GM18520 (cell line): ENCODE measurements around the gene LMOD2.
A peak's percentile ranks its signal among the peaks of the same experiment; 100 is the strongest.
"Not testable (repeated sequence)": the region's sequence is repeated elsewhere in the genome, so short reads cannot be mapped to it uniquely, and the experiment has no call there.

ENCODE experiments used
- ATAC-seq: cut with Tn5 transposase; IDR thresholded peaks from one replicate; pipeline ENCODE4 v1.9.1; 2021; ENCODE audit not compliant: unreplicated experiment

Gene LMOD2, protein sequence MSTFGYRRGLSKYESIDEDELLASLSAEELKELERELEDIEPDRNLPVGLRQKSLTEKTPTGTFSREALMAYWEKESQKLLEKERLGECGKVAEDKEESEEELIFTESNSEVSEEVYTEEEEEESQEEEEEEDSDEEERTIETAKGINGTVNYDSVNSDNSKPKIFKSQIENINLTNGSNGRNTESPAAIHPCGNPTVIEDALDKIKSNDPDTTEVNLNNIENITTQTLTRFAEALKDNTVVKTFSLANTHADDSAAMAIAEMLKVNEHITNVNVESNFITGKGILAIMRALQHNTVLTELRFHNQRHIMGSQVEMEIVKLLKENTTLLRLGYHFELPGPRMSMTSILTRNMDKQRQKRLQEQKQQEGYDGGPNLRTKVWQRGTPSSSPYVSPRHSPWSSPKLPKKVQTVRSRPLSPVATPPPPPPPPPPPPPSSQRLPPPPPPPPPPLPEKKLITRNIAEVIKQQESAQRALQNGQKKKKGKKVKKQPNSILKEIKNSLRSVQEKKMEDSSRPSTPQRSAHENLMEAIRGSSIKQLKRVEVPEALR

DNA sequence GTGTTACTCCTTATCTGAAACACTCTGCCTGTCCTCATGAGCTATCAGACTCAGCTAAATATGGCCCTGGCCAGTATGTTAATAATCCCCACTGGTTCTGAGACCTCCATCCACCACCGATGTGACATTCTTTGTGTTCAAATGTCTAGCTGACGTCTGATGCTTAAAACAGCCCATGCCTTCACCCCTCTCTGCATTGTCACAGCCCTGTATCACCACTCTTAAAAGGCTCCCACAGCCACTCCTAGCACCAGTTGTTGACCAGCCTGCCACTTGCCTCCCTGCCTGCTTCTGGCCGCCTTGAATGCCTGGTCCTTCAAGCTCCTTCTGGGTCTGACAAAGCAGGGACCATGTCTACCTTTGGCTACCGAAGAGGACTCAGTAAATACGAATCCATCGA, at the start of gene LMOD2:
TSS of gene LMOD2 (plus strand) at position 253 of the 400 bp plus-strand sequence. CDS start at position 351, 98 bp downstream.
- no peak for ATAC-seq

DNA sequence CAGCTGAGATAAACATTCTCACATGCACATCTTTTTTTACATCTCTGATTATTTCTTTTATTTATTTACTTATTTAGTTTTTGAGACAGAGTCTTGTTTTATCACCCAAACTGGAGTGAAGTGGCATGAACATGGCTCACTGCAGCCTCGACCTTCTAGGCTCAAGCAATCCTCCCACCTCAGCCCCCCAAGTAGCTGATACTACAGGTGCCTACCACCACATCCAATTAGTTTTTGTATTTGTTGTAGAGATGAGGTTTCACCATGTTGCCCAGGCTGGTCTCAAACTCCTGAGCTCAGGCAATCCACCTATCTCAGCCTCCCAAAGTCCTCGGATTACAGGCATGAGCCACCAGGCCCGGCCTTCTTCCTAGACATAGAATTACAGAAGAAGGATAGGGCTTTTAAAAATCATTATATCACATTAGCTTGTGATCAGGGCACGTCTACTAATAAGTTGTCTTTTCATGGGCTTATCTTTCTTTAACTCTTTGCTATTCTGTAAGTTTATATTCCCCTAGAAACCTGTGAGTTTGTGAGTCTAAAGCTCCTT, 48.2 kb upstream of the LMOD2 start:
- ATAC-seq = no peak

DNA sequence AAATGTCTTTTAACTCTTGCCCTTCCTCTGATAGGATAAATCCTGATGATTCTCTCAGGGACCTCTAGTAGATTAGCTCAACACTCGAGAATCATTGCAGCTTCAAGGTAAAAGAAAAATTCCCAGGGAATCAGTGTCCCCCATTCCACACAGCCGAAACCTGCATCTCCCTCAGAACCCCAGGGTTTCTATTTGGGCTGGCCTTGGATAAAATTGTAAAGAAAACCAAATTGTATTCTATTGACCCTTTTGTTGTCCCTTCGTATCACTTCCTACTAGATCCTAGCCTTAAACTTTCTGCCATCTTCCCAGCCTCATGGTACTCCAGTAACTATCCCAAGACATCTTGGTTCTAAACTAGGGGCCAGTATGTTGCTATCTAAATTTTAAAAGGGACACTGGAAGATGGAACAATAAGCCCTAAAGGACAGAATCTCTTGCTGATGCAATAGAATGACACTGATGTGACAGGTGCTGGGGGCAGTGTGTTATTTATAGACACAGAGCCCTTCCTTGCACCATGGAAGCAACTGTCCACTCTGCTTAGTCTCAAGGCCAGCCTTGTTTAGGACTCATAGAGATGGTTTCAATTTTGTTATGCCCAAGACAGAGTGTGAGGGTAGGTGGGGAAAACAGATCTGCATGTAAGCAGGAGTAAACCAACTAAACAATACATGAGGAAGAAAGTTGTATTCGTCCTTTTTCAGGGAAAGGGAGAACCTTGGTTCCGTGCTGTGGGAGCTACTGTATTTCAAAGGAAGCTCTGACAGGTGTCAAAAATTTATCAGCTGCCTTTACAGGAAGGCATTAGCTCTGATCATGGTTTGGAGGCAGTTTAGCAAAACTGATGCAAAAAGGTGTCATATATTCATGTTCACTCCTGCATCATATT, 46.4 kb upstream of the LMOD2 start:
- ATAC-seq = no peak

DNA sequence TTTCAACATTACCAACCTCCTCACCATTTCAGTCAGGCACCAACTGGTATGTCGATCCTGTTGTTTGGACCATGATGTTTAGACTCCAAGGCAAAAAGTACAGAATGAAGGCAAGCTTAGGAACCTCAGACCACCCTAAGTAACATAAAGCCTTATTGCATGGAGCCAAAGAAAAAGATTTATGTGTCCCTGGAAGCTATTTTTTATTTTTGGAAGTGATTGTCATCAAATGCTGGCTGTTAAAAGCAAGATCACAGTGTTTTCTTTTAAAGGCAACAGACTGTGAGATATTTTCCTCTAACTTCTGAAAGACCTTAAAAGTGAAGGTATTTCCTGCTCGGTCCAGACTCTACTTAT, 45.8 kb upstream of the LMOD2 start:
- no peak for ATAC-seq

DNA sequence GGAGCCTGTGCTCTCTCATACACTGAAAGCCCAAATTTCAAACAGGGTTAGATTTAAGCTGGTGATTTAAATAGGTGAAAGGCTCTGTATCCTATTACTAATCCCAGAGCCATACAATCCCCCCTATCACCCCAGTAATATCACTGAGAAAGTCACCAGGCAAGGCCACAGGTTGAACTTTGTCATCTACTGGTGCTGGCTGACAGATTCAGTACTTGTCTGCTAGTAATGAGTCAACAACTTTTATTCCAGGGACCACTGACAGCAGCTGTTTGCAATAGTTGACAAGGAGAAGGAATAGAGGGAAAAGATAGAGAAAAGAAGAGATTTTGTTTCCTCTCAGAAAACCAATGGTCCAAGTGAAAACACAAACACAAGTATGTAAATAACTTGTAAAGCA, 43.6 kb upstream of the LMOD2 start:
- ATAC-seq = no peak

DNA sequence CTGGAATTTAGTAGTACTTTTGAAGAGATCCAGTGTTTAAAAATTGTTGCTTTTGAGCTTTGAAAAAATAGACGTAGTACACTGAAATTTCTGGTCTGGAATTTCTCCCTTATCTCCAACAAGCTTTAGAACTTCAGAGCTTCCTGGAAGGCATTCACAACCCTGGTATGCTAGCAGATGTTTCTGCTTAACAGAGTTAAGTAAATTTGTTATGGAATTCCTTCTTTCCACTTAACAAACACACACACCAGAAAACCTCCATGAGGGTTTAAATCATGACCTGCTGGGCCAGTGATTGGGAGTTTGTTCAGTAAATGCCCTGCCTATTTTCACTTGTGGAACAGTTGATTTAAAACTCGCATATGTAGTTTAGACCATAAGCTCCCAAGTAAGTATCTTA, 40.3 kb upstream of the LMOD2 start:
- ATAC-seq = no peak

DNA sequence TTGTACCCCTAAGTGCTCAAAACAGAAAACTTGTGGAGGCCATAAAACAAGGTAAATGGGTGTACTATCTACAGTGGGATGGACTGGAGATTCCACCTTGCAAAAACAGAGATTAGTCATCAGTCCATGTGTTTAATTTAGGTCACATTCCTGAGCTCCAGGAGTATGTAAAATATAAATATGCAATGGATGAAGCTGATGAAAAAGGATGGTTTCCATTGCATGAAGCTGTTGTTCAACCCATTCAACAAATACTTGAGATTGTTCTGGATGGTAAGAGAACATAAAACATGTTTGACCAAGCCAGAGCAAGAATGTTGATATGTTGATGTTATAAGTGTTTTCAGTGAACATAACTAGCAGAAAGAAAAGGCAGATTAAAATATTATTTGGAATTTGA, 39.4 kb upstream of the LMOD2 start:
- no peak for ATAC-seq

DNA sequence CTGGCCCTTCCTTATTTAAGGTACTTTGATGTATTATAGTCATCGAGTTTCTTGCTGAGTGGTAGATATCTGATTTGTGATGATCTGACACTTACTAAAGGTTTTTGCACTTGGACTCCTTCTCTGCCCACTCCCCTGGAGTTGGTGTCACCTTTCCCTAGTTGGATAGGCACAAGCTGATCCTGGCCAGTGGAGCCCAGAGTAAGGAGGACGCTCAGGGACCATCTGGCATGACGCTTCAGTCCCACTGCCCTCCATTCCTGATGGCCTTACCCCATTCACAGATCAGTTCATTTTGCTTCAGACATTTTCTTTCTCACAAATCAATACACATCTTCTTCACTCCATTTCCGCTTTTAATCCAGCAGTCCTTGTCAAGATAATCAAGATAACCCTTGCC, 34.0 kb upstream of the LMOD2 start:
- no peak for ATAC-seq

DNA sequence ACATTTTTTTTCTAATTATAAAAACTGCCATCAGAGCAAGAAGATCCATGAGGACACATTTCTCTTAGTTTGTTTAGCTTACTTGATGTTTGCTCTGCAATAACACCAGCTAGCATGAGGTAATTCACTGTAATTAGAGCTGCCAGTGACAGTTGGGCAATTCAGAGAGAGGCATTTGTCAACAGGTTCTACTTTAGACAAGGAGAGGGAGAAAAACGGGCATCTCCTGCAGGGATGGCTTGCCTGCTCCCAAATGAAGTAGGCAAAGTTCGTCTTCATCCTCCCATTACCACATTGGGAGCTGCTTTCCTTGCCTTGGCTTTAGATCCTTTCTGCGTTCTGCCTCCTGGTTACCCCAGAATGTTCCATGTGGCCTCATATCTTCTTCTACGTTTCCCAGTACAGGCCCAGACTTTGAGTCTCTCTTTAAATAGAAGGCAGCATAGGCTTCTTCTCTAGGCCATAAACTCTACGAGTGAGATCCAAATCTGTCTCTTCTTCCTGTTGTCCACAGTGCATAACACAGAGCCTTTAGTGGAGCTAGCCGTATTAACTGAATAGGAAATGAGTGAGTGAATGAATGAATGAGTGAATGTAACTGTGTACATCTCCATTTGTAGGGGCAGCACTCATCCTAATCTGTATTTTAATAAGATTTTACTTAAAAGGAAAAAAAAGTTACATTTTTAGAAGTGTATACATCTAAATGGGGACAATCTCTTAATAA, 32.8 kb upstream of the LMOD2 start:
- no peak for ATAC-seq

DNA sequence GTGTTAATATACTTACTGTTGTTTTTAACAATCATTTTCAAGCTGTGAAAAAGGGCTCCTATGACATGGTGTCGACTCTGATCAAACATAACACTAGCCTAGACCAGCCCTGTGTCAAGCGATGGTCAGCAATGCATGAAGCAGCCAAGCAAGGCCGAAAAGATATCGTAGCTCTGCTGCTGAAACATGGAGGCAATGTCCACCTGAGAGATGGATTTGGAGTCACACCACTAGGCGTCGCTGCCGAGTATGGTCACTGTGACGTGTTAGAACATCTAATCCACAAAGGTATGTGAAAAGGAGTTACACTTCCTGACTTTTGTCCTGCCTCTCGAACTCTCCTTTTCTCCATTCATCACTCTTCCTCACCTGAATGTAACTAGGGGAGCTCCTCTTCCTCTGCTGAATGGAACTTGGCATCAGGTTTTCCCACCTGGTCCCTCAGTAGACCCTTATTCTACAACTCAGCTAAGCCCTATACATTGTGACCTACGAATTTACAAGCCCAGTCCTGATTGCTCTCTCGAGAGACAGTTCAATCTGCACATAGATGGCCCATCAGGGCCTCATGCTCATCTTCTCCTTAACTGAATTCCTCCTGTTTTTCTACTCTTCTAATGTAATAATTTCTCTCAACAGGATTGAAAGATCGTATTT, 31.0 kb upstream of the LMOD2 start:
- ATAC-seq = peak; percentile 91

DNA sequence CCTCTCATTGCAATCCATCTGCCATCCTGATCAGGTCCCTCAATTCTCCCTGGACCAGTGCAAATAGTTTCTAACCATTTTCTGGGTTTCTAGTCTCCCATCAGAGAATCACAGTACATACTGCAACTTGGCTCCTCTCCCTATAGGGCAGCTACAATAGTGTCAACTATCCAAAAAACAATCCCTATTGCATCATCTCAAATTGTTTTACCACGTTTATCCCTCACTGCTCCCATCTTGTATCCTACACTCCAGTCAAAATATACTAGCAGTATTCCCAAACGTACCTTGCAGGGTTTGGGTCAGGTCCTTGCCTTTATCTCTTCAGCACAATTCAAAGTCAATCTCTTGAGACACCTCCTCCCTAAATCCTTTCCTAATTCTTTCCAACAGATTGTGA, 30.4 kb upstream of the LMOD2 start:
- no peak for ATAC-seq

DNA sequence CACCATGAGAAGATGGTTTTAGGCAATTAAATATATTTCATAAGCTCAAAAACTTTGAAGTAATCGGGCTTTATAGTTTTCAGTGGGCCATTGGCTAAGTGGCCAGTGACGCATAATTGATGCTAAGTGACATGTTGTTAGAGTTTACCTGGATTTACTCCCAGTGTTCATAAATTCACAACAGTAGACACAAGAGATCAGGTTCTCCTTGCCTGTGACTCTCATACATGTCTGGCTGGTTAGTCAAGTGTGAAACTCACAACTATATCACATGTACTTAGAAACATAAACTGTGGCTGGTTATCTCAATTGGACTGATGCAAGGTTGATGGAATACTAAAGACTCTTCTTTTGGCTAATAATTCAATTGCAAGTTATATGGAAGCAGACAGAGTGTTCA, 27.8 kb upstream of the LMOD2 start:
- no peak for ATAC-seq

DNA sequence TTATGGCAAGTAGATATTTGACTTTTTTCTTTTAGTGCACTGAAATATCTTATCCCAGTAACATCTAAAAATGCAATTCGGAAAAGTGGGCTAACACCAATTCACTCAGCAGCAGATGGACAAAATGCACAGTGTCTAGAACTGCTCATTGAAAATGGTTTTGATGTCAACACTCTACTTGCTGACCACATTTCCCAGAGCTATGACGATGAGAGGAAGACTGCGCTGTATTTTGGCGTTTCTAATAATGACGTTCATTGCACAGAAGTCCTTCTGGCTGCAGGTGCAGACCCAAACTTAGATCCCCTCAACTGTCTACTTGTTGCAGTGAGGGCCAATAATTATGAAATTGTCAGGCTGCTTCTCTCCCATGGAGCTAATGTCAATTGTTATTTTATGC, 26.8 kb upstream of the LMOD2 start:
- no peak for ATAC-seq

DNA sequence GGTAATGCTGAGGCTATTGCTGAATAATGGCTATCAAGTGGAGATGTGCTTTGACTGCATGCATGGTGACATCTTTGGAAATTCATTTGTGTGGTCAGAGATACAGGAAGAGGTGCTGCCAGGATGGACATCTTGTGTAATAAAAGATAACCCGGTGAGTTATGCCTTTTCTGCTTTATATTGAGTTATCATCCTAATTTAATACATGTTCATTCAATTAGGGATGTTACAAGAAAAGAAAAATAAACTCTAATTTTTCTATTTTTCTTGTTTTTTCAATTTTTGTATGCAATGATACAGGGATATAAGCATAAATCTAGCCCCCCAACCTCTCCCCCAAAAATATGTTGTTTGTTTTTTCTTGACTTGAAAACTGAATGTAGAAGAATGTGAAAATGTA, 26.4 kb upstream of the LMOD2 start:
- no peak for ATAC-seq

DNA sequence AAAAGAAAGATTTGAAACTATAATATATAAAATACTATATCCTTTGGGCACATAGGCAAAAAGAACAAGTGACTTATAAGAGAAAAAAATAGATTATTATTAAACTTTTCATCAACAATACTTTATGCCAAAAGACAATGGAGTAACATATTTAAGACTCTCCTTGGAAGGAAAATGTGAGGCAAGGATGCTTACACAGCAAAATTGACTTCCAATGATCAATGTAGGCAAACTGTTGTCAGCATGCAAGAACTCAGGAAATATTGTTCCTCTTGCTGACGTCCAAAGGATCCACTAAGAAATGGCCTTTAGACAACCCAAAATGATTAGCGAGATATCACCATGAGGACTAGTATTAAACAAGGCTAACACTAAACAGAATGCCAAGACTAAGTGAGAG, 22.9 kb upstream of the LMOD2 start:
- no peak for ATAC-seq

DNA sequence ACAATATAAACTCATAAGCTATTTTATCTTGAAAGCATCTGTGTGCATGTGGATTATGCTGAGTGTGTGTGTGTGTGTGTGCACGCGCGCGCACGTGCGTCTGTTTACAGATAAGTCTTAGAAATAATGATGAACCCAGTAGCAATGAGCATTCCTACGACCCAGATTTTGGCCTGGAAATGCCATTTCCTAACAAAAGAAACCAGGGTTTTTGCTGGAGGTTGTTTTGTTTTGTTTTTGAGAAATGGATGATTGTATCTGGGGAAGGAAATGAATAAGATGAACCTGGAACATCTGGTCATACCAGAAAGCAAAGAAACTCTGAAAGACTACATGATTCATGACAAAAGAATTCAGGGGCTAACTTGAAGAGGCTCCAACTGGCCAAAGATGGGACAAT, 22.1 kb upstream of the LMOD2 start:
- no peak for ATAC-seq

DNA sequence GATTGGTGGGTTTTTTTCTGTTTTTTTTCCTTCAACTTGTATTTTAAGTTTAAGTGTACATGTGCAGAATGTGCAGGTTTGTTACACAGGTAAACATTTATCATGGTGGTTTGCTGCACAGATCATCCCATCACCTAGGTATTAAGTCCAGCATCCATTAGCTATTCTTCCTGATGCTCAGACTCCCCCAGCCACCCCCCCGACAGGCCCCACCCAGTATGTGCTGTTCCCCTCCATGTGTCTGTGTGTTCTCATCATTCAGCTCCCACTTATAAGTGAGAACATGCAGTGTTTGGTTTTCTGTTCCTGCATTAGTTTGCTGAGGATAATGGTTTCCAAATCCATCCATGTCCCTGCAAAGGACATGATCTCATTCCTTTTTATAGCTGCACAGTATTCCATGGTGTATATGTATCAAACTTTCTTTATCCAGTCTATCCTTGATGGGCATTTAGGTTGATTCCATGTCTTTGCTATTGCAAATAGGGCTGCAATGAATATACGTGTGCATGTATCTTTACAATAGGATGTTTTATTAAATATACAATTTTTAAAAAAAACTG, 21.6 kb upstream of the LMOD2 start:
- ATAC-seq = not testable (repeated sequence)

DNA sequence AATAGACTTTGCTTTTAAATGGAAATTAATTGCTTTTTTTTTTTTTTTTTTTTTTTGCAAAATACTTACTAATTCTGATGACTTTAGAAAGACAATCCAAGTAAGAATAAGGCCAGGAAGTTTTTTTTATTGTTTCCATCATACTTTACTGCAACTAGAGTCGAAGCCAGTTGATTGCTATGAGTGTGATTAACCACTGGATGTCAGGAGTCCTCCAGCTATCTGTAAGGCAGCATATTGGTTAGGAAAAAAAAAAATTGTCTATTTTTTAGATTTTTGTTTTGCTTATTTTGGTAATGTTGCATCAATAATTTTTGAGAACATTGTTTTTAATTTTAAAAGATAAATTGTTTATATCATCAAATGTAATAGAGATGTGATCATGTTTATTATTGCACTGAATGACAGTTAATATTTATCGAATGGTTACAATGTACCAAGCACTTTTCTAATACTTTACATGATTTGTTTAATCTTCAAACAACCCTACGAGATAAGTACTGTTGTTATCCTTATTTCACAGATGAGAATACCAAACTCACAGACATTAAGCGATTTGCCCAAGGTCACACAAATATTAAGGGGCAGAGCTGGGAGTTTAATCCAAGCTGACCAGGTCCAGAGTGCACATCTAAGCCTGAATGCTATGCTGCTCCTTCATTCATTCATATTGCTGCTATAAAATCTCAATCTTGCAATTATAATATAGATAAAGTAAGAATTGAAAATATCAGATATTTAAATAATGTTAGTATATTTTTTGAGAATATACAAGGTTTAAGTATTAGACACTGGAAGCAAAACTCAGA, 19.9 kb upstream of the LMOD2 start:
- ATAC-seq = no peak

DNA sequence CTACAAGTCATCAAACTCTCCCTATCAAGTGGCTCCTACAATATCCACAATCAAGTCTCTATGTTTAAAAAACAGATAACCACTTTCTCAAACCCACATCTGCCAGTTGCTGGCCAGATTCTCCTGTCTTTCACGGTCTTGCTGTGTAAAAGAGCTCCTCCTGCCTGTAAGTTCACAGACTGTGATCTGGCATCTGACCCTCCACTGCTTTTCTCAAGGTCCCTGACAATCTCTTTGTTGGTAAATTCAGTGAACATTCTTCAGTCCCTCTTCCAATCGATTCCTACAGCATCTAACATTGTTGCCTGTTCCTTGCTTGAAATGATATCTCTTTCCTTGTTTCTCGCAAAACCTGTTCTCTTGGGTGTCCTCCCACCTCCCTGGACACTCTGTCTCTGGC, 18.5 kb upstream of the LMOD2 start:
- no peak for ATAC-seq
